ENCODE measurements around the gene SP100. TPM values are rescaled to one million over a fixed set of nuclear protein-coding genes. Genes with fewer than 3 reads are reported as not detected.

Gene SP100
- total and polyA plus RNA-seq, 3 donors from 2014 or later, result 15.2 to 43.7 (median 26.8) TPM

Small RNA genes within 50 kb of the gene (small RNA-seq; reads per million reads assigned to genes)
- gene HMGB1P3 (0 reads per million in 2 donors), gene RN7SL834P (0 reads per million in 2 donors), gene RNU6-451P (0 reads per million in 2 donors)

Other genes starting within 250 kb of the SP100 start
- 10 to 100 TPM; 15.3 to 17.7 TPM for gene SP110, start 196.2 kb upstream of the SP100 start, total RNA-seq
- gene SP110, start 196.2 kb upstream of the SP100 start, polyA plus RNA-seq (ENCODE audit: insufficient read depth, low read depth, low replicate concordance), result 7.5 TPM
- 1 to 10 TPM; 2.0 to 7.2 TPM for gene SP140, start 190.5 kb upstream of the SP100 start, total RNA-seq
- 4.8 TPM for gene SP140, start 190.5 kb upstream of the SP100 start, polyA plus RNA-seq (ENCODE audit: insufficient read depth, low read depth, low replicate concordance)
- 10 to 100 TPM in 1 of 2 donors, 1 to 10 TPM in 1; 7.9 to 21.9 TPM for gene SP140L, start 89.0 kb upstream of the SP100 start, total RNA-seq
- gene SP140L, start 89.0 kb upstream of the SP100 start, polyA plus RNA-seq (ENCODE audit: insufficient read depth, low read depth, low replicate concordance), result 7.2 TPM

All from testis (tissue), 3 donors.